Tibial nerve (tissue), 4 donors: Measurements from ENCODE around the gene DENND6A.

Experiments
- EP300 ChIP-seq, 2 donors: sonication (generic); formaldehyde crosslinking; IDR thresholded peaks; one replicate each; pipeline ENCODE4 v1.6.1; 2017; ENCODE audit warnings: antibody characterized with exemption in 2 of 2, mild to moderate bottlenecking in 1 of 2
- POLR2A ChIP-seq, 2 donors: fragments of 450-650 bp; IDR thresholded peaks; one replicate each; pipeline ENCODE4 v1.6.1; 2017; ENCODE audit warnings: antibody characterized with exemption in 2 of 2, mild to moderate bottlenecking in 2 of 2, moderate library complexity in 2 of 2
- TF ChIP-seq, protein P1 (sequence below), 5 experiments: fragments of 200-600 bp in 3 of 5; fragments of 450-650 bp in 2 of 5; sonication (generic) in 3 of 5; IDR thresholded peaks; one replicate each; pipeline ENCODE4 v1.5.1; 2016 to 2019; ENCODE audit warnings: antibody characterized with exemption in 5 of 5, mild to moderate bottlenecking in 3 of 5, moderate library complexity in 2 of 5

DNA sequence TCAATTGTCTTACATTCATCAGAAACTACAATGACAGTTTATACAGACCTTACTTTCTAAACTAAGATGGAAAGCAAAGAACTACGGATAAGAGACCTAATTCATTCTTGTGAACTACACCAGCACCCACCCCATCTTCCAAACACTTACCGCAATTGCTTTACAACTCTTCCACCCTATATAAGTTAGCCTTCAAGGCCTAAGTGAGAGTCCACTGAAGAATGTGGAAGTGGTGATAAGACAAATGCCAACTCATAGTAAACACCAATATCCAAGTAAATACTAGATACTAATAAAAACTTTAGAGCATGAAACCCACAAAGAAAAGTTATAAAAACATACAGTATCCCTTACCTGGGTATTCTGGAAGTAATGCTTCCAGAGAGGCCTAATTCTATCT lies 109.3 kb downstream of the DENND6A start:
- TF ChIP-seq POLR2A (IDR thresholded peaks at IDR 0.05) (no peak), EP300 (IDR thresholded peaks at IDR 0.05) (no peak)
- TF ChIP-seq, protein P1, sequence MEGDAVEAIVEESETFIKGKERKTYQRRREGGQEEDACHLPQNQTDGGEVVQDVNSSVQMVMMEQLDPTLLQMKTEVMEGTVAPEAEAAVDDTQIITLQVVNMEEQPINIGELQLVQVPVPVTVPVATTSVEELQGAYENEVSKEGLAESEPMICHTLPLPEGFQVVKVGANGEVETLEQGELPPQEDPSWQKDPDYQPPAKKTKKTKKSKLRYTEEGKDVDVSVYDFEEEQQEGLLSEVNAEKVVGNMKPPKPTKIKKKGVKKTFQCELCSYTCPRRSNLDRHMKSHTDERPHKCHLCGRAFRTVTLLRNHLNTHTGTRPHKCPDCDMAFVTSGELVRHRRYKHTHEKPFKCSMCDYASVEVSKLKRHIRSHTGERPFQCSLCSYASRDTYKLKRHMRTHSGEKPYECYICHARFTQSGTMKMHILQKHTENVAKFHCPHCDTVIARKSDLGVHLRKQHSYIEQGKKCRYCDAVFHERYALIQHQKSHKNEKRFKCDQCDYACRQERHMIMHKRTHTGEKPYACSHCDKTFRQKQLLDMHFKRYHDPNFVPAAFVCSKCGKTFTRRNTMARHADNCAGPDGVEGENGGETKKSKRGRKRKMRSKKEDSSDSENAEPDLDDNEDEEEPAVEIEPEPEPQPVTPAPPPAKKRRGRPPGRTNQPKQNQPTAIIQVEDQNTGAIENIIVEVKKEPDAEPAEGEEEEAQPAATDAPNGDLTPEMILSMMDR (IDR thresholded peaks at IDR 0.05): no peak
